Measurements from ENCODE around the gene MARK2.

GRCh38 chr11:63918507-63919191 is 79.7 kb downstream of the MARK2 start:
- no peak for TF ChIP-seq CTCF (IDR thresholded peaks at IDR 0.05)
- TF ChIP-seq POLR2A (IDR thresholded peaks at IDR 0.05), result no peak

All from body of pancreas (tissue), 4 donors.